Heart right ventricle (tissue), 16 donors: ENCODE results near the gene TLE3. TPM values are rescaled to one million over a fixed set of nuclear protein-coding genes. Genes with fewer than 3 reads are reported as not detected.

ENCODE experiments used
- ATAC-seq, 8 donors: fragments of 200-7000 bp; cut with Tn5 transposase; one replicate each; pipeline ENCODE4 v1.9.1; 2020; ENCODE audit warnings: mild to moderate bottlenecking in 8 of 8, moderate library complexity in 8 of 8, moderate number of reproducible peaks in 1 of 8
- DNase-seq, 2 donors: peaks; one replicate each; pipeline ENCODE4 v3.0.0-alpha.2; 2020
- H3K27ac ChIP-seq, 10 donors: fragments of 200-600 bp; sonication (generic) in 2 of 10; one replicate each; pipeline versions ENCODE4 v1.5.0 to v1.8.0; 2020 to 2022; ENCODE audit warnings: mild to moderate bottlenecking in 3 of 10
- H3K27me3 ChIP-seq, 7 donors: fragments of 200-600 bp; one replicate each; pipeline ENCODE4 v1.8.0; 2021 to 2022; ENCODE audit warnings: mild to moderate bottlenecking in 2 of 7
- H3K36me3 ChIP-seq, 9 donors: fragments of 200-600 bp; sonication (generic) in 1 of 9; one replicate each; pipeline versions ENCODE4 v1.5.0 to v1.8.0; 2020 to 2022; ENCODE audit warnings: mild to moderate bottlenecking in 2 of 9
- H3K4me1 ChIP-seq, 9 donors: fragments of 200-600 bp; sonication (generic) in 1 of 9; one replicate each; pipeline versions ENCODE4 v1.5.0 to v1.8.0; 2020 to 2022; ENCODE audit warnings: mild to moderate bottlenecking in 4 of 9
- H3K4me3 ChIP-seq, 10 donors: fragments of 200-600 bp; sonication (generic) in 2 of 10; one replicate each; pipeline versions ENCODE4 v1.5.0 to v1.8.0; 2020 to 2022; ENCODE audit warnings: mild to moderate bottlenecking in 7 of 10, moderate library complexity in 2 of 10
- H3K9me3 ChIP-seq, 11 donors: fragments of 200-600 bp in 10 of 11; sonication (generic) in 2 of 11; one replicate each; pipeline versions ENCODE4 v1.5.0 to v1.8.0; 2013 to 2022; ENCODE audit warnings: mild to moderate bottlenecking in 2 of 11, control low read depth in 1 of 11, moderate library complexity in 1 of 11
- WGBS, 2 donors: extraction: QIAGEN DNeasy Blood & Tissue Kit; methylation state at CpG; one replicate each; pipeline ENCODE4 v1.1.7; 2013; ENCODE audit warnings: inconsistent platforms in 1 of 2; 5-methylcytosine and 5-hydroxymethylcytosine counted together
- intact Hi-C, 10 donors: fragments of 100-400 bp; cut with DNase I; formaldehyde crosslinking; loops; one replicate each; pipeline versions ENCODE4 v1.11.1 to v1.14.2; 2022
- polyA plus RNA-seq, 2 donors: library from polyadenylated mRNA; stranded (reverse); fragments of 200-250 nt; gene quantifications; one replicate each; pipeline ENCODE4 v1.2.3, GENCODE V29; 2013
- total RNA-seq, 10 donors: library from RNA; stranded (reverse); fragmentation: NEBNext Ultra II Directional in 3 of 10; extraction: Animal tissue kit (Norgen Biotek cat#: 25700) in 3 of 10; gene quantifications; one replicate each; pipeline versions ENCODE4 v1.2.1 to v1.2.4, GENCODE V29; 2021 to 2023
- TF ChIP-seq, protein P1 (sequence below), 9 donors: fragments of 200-600 bp; sonication (generic) in 2 of 9; IDR thresholded peaks; one replicate each; pipeline versions ENCODE4 v1.5.0 to v1.8.0; 2021 to 2022; ENCODE audit warnings: antibody characterized with exemption in 9 of 9, mild to moderate bottlenecking in 5 of 9, moderate library complexity in 1 of 9
- donor health status: Arrhythmogenic right ventricular cardiomyopathy.
- donor health status: ischemic (EF 13 %, LVEDD 7.1; RV severe dilation, severe dysfunction).
- donor health status: healthy with polysubstance abuse.
- donor health status: DM: no; HTN: yes; CAD: no.
- donor health status: DM: no; HTN: no; CAD: no.
- donor health status: ischemic (EF 25% LVEDD 6.9; RV normal size, moderate dysfunction).
- donor health status: ischemic (EF 25% LVEDD 5.7; RV mildly dilated, moderate dysfunction).
- donor health status: healthy.
- donor health status: DM: yes; HTN: yes; CAD: no.
- donor health status: Ischemic cardiomyopathy.
- donor health status: ischemic (EF 35%, LVEDD 5.7; RV mildly dilated, moderate dysfunction).
- donor health status: nonischemic (EF 11% LVEDD 7.7; RV severe dilation, severe dysfunction).
- donor health status: DM: yes; HTN: yes; CAD: no.
- donor health status: PGD.
- donor health status: ischemic (EF 29% LVEDD 5.4; RV normal size, mild dysfunction).
- donor health status: nonischemic (EF 23%, LVEDD 6.1; RV moderate dilation, normal function).

TLE3 gene
- total and polyA plus RNA-seq, 12 donors: 7.5 to 21.7 (median 12.6) TPM

DNA sequence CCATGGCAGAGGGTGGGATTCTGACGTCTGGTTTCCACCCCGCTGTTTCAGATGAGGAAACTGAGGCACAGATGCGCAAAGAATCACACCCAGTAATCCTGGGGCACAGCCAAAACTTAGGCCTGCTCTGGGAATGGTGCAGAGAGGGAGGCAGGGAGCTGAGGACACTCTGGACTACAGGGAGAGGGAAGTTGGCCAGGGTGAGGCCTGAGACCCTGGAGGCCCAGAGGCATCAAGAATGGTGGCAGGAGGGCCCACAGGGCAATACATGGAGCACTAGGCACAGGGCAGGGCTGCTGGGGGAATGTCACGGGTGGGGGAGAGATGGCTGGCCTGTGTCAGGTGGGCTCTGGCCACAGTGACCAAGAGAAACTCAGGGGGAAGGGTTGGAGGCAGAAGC is 63.6 kb downstream of the TLE3 start:
- ATAC-seq (peak in 1 of 8 donors; percentile 40), DNase-seq (no peak)
- Histone ChIP-seq H3K36me3 (no peaks in the 10 kb centered on the region), H3K27ac (no peak overlapping the region), H3K9me3 (no peaks in the 10 kb centered on the region), H3K27me3 (peaks cover 0 to 47% (median 27%) of the 10 kb centered on the region in 7 donors), H3K4me1 (peaks cover 0 to 10% (median 5%) of the 10 kb centered on the region in 9 donors), H3K4me3 (no peak overlapping the region)
- intact Hi-C loops: loop anchor here in 1 of 10 donors (10.0 kb wide), 1 partner anchor 1709 kb away; no protein-coding TSS in a partner anchor
- WGBS, 2 donors: 83 to 87% methylated on average over 4 of the region's 4 CpGs
- TF ChIP-seq, protein P1, sequence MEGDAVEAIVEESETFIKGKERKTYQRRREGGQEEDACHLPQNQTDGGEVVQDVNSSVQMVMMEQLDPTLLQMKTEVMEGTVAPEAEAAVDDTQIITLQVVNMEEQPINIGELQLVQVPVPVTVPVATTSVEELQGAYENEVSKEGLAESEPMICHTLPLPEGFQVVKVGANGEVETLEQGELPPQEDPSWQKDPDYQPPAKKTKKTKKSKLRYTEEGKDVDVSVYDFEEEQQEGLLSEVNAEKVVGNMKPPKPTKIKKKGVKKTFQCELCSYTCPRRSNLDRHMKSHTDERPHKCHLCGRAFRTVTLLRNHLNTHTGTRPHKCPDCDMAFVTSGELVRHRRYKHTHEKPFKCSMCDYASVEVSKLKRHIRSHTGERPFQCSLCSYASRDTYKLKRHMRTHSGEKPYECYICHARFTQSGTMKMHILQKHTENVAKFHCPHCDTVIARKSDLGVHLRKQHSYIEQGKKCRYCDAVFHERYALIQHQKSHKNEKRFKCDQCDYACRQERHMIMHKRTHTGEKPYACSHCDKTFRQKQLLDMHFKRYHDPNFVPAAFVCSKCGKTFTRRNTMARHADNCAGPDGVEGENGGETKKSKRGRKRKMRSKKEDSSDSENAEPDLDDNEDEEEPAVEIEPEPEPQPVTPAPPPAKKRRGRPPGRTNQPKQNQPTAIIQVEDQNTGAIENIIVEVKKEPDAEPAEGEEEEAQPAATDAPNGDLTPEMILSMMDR (IDR thresholded peaks at IDR 0.05): no peak

DNA sequence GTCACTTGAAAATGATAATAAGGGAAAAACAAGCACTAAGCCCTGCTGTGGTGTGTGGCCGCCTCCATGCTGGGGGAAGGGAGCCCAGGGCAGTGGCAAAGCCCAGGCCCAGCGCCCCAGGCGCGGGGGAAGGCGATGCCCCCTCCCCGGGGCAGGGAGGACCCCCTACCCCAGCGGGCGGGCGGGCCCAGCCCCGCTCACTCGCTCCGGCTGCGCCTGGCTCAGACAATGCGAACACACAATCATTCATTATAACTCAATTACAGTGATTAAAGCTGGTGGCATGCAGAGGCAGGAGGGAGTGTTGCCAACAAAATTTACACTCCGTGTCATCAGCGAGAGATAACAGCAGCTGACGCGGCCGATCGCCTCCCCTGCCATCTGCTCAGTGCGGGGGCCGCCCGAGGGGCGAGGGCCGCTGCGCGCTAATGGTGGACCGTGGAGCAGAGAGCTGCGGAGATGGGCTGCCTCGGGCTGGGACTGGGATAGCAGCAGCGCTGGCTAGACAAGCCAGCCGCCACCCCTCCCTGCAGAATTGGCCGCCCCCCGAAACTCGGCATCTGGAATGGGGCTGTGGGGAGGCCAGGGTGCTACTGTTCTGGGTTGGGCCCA is 64.1 kb downstream of the TLE3 start:
- TF ChIP-seq, protein P1 (IDR thresholded peaks at IDR 0.05): no peak
- H3K9me3 ChIP-seq: no peaks in the 10 kb centered on the region
- peak overlapping the region in 2 of 10 donors; percentile 5 to 27 for H3K4me3 ChIP-seq
- H3K4me1 ChIP-seq: peaks cover 0 to 10% (median 5%) of the 10 kb centered on the region in 9 donors
- peak in 4 of 8 donors; percentile 24 to 49 (median 42) for ATAC-seq
- H3K36me3 ChIP-seq: no peaks in the 10 kb centered on the region
- peaks cover 0 to 50% (median 27%) of the 10 kb centered on the region in 7 donors for H3K27me3 ChIP-seq
- no peak overlapping the region for H3K27ac ChIP-seq
- intact Hi-C loops: loop anchor here in 1 of 10 donors (10.0 kb wide), 1 partner anchor 1709 kb away; no protein-coding TSS in a partner anchor
- DNase-seq: no peak
- 25 to 28% methylated on average over 35 of the region's 35 CpGs for WGBS, 2 donors

DNA sequence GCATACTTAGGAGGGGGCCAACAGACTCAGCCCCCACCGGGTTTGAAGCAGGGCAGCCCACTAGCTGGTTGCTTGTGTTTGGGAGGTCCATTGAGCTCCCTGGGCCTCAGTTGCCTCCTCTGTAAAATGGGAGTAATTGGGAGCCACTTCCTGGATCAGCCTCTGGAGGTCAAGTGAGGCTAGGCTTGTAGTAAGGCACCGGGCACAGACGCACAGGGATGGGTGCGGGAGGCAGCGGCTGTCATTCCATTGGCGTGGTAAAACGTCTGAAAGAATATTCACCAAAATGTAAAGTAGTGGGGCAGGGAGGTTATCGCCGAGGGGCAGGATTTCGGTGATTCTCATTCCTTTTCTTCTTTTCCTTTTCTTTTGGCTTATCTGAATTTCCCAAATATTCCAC is 64.6 kb downstream of the TLE3 start:
- peaks cover 0 to 10% (median 5%) of the 10 kb centered on the region in 9 donors for H3K4me1 ChIP-seq
- TF ChIP-seq, protein P1 (IDR thresholded peaks at IDR 0.05): no peak
- ATAC-seq (no peak), DNase-seq (no peak)
- intact Hi-C loops: loop anchor here in 1 of 10 donors (10.0 kb wide), 1 partner anchor 1708 kb away; no protein-coding TSS in a partner anchor
- H3K4me3 ChIP-seq: peak overlapping the region in 1 of 10 donors; percentile 27
- no peaks in the 10 kb centered on the region for H3K36me3 ChIP-seq
- WGBS, 2 donors: 42 to 53% methylated on average over 10 of the region's 10 CpGs
- no peak overlapping the region for H3K27ac ChIP-seq
- peaks cover 0 to 55% (median 27%) of the 10 kb centered on the region in 7 donors for H3K27me3 ChIP-seq
- H3K9me3 ChIP-seq: no peaks in the 10 kb centered on the region

DNA sequence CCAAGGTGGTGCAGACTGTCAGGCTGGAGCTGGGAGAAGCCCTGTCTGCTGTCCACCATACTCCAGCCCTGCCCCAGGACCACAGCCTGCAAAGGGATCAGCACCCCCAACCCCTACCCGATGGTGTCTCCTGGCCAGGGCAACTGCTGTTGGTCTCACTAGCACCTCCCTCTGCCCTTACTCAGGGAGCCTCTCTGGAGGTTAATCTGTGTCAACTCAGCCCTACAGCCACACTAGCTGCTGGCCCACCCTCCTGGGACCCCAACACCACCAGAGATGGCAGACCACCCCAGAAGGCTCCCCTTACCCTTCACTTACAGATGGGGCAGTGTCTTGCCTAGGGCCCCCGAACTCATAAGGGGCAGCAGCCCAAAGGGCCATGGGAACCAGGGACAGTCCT is 65.2 kb downstream of the TLE3 start:
- H3K27ac ChIP-seq: no peak overlapping the region
- WGBS, 2 donors: 73 to 83% methylated on average over 2 of the region's 2 CpGs

More for the DNA sequence above, 65.2 kb downstream of the TLE3 start:
- H3K27me3 ChIP-seq: peaks cover 0 to 58% (median 29%) of the 10 kb centered on the region in 7 donors
- H3K36me3 ChIP-seq: no peaks in the 10 kb centered on the region
- H3K4me3 ChIP-seq: no peak overlapping the region
- no peaks in the 10 kb centered on the region for H3K9me3 ChIP-seq
- DNase-seq (no peak), ATAC-seq (no peak)
- H3K4me1 ChIP-seq: peaks cover 0 to 10% (median 5%) of the 10 kb centered on the region in 9 donors
- intact Hi-C loops: loop anchor here in 1 of 10 donors (10.0 kb wide), 1 partner anchor 1708 kb away; no protein-coding TSS in a partner anchor
- TF ChIP-seq, protein P1 (IDR thresholded peaks at IDR 0.05): no peak
